BJ (cell line): Measurements from ENCODE around the gene B4GALT4. TPM values are rescaled to one million over a fixed set of nuclear protein-coding genes. Genes with fewer than 3 reads are reported as not detected.

Experiments
- CTCF ChIA-PET: fragments of 350-600 bp; formaldehyde crosslinking; extraction: SDS; loops from one replicate; lab custom pipeline; 2021; ENCODE audit warnings: antibody characterized with exemption, inconsistent platforms; lab: Yijun Ruan, JAX
- POLR2A ChIA-PET: fragments of 300-600 bp; sonication (Branson Sonifier 250); formaldehyde crosslinking; extraction: SDS; loops from one replicate; lab custom pipeline; 2021; ENCODE audit warnings: antibody characterized with exemption; lab: Charles Lee
- DNase-seq: peaks from one replicate; pipeline ENCODE4 v3.0.0-alpha.2; 2011; ENCODE audit warnings: low read depth
- H3K27me3 ChIP-seq: 2 replicates; pipeline ENCODE4 v1.6.0; 2011; ENCODE audit warnings: low read length; ENCODE audit not compliant: control insufficient read depth, insufficient read depth
- H3K36me3 ChIP-seq: 2 replicates; pipeline ENCODE4 v1.5.1; 2011; ENCODE audit warnings: low read length; ENCODE audit not compliant: control insufficient read depth, insufficient read depth
- H3K4me3 ChIP-seq: 2 replicates; pipeline ENCODE4 v1.5.1; 2011; ENCODE audit warnings: low read depth, mild to moderate bottlenecking, control low read depth, low read length
- polyA plus RNA-seq: library from polyadenylated mRNA; depleted of rRNA; stranded (reverse); fragments of >200 nt; gene quantifications from 2 replicates; pipeline ENCODE4 v1.2.3, GENCODE V29; 2011
- TF ChIP-seq, protein P1 (sequence below): IDR thresholded peaks from 2 replicates; pipeline ENCODE4 v1.5.1; 2011; ENCODE audit warnings: low read depth, mild to moderate bottlenecking, control low read depth, inconsistent platforms, low read length, moderate library complexity; ENCODE audit not compliant: insufficient read depth

Gene B4GALT4
- polyA plus RNA-seq, 1 experiment = 20.9 TPM

DNA sequence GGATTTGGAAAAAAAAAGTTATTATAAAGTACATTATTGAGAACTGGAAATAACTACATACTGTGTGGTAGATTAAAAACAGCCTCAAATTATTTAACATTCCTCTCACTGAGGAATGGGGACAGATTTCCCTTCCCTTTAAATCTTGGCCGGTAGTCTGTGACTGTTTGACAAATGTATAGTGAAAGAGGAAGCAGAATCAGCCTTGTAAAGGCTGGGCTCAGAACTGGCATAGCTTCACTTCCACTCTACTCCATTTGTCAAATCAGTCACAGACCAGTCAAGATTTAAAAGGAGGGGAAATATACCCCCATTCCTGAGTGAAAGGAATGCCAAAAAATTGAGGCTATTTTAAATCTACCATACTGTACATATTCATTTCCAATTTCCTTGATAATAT lies 18.2 kb upstream of the B4GALT4 start:
- ChIA-PET POLR2A (no interaction called here), CTCF (interaction anchor here (1.4 to 2.3 kb wide), 2 partner anchors 18 to 374 kb away, joined by 4 to 8 read pairs; partner anchors contain the start of gene B4GALT4)
- no peak for DNase-seq
- TF ChIP-seq, protein P1, sequence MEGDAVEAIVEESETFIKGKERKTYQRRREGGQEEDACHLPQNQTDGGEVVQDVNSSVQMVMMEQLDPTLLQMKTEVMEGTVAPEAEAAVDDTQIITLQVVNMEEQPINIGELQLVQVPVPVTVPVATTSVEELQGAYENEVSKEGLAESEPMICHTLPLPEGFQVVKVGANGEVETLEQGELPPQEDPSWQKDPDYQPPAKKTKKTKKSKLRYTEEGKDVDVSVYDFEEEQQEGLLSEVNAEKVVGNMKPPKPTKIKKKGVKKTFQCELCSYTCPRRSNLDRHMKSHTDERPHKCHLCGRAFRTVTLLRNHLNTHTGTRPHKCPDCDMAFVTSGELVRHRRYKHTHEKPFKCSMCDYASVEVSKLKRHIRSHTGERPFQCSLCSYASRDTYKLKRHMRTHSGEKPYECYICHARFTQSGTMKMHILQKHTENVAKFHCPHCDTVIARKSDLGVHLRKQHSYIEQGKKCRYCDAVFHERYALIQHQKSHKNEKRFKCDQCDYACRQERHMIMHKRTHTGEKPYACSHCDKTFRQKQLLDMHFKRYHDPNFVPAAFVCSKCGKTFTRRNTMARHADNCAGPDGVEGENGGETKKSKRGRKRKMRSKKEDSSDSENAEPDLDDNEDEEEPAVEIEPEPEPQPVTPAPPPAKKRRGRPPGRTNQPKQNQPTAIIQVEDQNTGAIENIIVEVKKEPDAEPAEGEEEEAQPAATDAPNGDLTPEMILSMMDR = no peak
- Histone ChIP-seq H3K36me3 (no peaks in the 10 kb centered on the region), H3K27me3 (no peaks in the 10 kb centered on the region; the same call in 1 of the 2 replicates), H3K4me3 (no peak overlapping the region)

DNA sequence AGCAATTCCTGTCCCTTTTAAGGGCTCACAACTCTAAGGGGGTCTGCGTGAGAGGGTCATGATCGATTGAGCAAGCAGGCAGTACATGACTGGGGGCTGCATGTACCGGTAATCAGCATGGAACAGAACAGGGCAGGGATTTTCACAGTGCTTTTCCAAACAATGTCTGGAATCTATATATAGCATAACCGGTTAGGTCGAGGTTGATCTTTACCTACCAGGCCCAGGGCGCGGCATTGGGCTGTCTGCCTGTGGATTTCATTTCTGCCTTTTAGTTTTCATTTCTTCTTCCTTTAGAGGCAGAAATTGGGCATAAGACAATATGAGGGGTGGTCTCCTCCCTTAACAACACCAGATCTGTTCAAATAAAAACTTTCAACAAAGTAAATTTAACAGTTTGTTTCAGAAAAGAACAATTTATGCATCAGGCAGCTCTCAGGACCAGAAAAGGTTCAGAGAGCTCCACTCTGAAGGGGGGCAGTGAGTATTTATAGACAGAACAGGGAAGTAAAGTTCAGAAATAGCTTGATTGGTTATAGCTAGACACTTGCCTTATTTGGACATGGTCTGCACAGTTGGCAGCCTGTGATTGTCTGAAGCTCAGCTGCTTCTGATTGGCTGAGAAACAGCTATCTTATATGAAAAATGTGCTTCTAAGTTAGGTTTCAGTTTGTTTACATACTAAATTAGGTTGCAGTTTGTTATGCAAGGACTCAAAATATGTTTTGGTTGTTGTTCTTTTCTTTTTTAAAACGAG lies 17.2 kb upstream of the B4GALT4 start:
- Histone ChIP-seq H3K4me3 (no peak overlapping the region), H3K27me3 (no peaks in the 10 kb centered on the region; the same call in 1 of the 2 replicates), H3K36me3 (no peaks in the 10 kb centered on the region)
- POLR2A ChIA-PET = interaction anchor here (0.6 kb wide), 1 partner anchor 20 kb away, joined by 3 read pairs; no protein-coding TSS in a partner anchor
- CTCF ChIA-PET = interaction anchor here (0.8 to 2.3 kb wide), 5 partner anchors 17 to 373 kb away, joined by 3 to 8 read pairs (median 4); partner anchors contain the start of gene B4GALT4
- no peak for DNase-seq
- TF ChIP-seq, protein P1 = no peak

DNA sequence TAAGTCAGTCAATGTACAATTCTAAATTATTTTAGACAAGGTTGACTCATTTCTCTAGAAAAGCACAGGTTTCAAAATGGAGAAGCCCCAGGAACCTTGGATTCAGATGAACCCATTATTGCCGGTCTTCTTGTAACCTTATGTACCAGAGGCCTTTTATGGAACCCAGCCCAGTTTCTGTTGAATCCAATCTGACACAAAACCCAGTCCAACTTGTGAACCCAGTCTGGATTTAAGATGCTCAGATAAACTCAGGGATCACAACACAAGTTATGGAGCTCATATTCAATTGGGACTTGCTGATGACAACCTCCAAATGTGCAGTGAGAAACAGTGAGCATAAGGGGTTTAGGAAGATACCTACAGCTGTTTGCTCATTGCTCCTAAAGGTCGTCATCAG lies 16.4 kb upstream of the B4GALT4 start:
- H3K27me3 ChIP-seq = no peaks in the 10 kb centered on the region; the same call in 1 of the 2 replicates

DNA sequence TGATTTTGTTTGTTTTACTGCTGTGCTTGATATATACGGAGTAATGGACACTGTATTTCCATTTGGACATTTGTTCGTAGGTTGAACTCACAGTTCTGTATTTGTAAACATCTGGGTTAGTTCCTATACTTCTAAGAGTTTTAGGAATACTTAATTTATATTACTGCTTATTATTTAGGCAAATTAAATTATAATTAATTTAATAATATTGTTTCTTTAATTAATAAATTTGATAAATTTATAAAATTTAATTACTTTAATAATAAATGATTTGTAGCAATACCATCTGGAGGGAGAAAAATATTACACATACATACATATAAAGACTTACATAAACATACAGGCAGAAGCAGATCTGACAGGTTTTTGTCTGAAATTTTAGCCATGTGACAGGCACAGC lies 14.5 kb upstream of the B4GALT4 start:
- ChIA-PET CTCF (no interaction called here), POLR2A (no interaction called here)
- TF ChIP-seq, protein P1 = no peak
- Histone ChIP-seq H3K27me3 (no peaks in the 10 kb centered on the region; the same call in 1 of the 2 replicates), H3K4me3 (no peak overlapping the region), H3K36me3 (no peaks in the 10 kb centered on the region)
- no peak for DNase-seq

More for the DNA sequence above, 16.4 kb upstream of the B4GALT4 start:
- TF ChIP-seq, protein P1 = no peak
- Histone ChIP-seq H3K36me3 (no peaks in the 10 kb centered on the region), H3K4me3 (no peak overlapping the region)
- ChIA-PET POLR2A (no interaction called here), CTCF (interaction anchor here (1.4 kb wide), 1 partner anchor 18 kb away, joined by 4 read pairs; no protein-coding TSS in a partner anchor)
- no peak for DNase-seq

DNA sequence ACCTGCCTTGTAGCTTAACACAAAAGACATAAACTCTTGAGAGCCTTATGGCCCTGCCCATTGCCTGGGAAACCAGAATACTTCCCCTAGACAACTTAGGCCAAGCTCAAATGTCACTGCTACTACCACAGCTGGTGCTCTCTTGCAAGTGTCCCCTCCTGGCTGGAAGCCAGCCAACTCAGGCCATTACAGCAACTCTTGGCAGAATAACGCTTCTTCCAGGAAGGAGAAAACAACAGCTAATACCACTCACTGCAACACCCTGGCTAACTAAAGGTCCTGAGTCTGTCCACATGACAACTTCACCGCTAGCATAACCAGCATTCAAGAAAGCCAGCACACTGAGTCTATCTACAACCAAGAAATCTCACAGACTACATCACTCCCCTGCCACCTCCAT lies 5.1 kb upstream of the B4GALT4 start:
- TF ChIP-seq, protein P1 = no peak
- ChIA-PET POLR2A (no interaction called here), CTCF (interaction anchor here (0.9 to 2.7 kb wide), 6 partner anchors 100 to 436 kb away, joined by 3 to 9 read pairs (median 3); partner anchors contain the start of gene TEX55)
- DNase-seq = no peak
- no peak overlapping the region for H3K4me3 ChIP-seq
- no peaks in the 10 kb centered on the region for H3K27me3 ChIP-seq
- no peaks in the 10 kb centered on the region for H3K36me3 ChIP-seq
